Measurements from ENCODE around the gene BCAN. TPM values are rescaled to one million over a fixed set of nuclear protein-coding genes. Genes with fewer than 3 reads are reported as not detected.

Gene BCAN
- total RNA-seq, 1 experiment from 2014 or later: 1.2 TPM

GRCh38 chr1:156704166-156704711, 62.3 kb downstream of the BCAN start:
- no peak overlapping the region for H3K27ac ChIP-seq (ENCODE audit: insufficient read length, low read depth, low read length)
- H3K23me2 ChIP-seq (ENCODE audit: insufficient read length, low read depth, low read length, poor library complexity, severe bottlenecking): peaks cover 39% of the 10 kb centered on the region
- H3K4me1 Mint-ChIP-seq: peaks cover 55 to 62% of the 10 kb centered on the region in 2 experiments
- no peak overlapping the region for H4K91ac ChIP-seq (ENCODE audit: insufficient read length, low read depth, low read length)
- no peak overlapping the region for H3K56ac ChIP-seq (ENCODE audit: insufficient read length, low read depth, low read length)
- no peak overlapping the region for H2AK5ac ChIP-seq (ENCODE audit: insufficient read length, low read length)
- no peak overlapping the region for H2AFZ ChIP-seq (ENCODE audit: low read length)
- no peak overlapping the region for H3K14ac ChIP-seq (ENCODE audit: insufficient read depth, low read length)
- H4K20me1 ChIP-seq (ENCODE audit: control insufficient read depth, insufficient read depth, insufficient read length): no peaks in the 10 kb centered on the region
- peak overlapping the region; percentile 74 to 91 for H3K4me3 Mint-ChIP-seq
- no peak overlapping the region for H2BK5ac ChIP-seq (ENCODE audit: insufficient read length, low read length)
- no peak overlapping the region for H2BK120ac ChIP-seq (ENCODE audit: low read depth, low read length, poor library complexity, severe bottlenecking)
- H3K4me1 ChIP-seq (ENCODE audit: insufficient read depth, low read length): peaks cover 12% of the 10 kb centered on the region; the same call in 1 of the 2 replicates
- H3K4me2 ChIP-seq (ENCODE audit: insufficient read depth, insufficient read length, low read length): peak overlapping the region; percentile 83
- no CpG with 5 or more reads among the region's 10 CpGs for WGBS (ENCODE audit: extremely low coverage, insufficient read length, low lambda C conversion rate)
- no peak overlapping the region for H2BK20ac ChIP-seq (ENCODE audit: low read depth, low read length, poor library complexity, severe bottlenecking)
- peaks cover 3% of the 10 kb centered on the region; the same call in 1 of the 2 replicates for H3K27me3 ChIP-seq (ENCODE audit: insufficient read depth, low read length)
- H3K9me3 Mint-ChIP-seq: no peaks in the 10 kb centered on the region; a peak in 1 of 5 replicates
- H3K4ac ChIP-seq (ENCODE audit: low read depth, low read length): no peak overlapping the region
- no peaks in the 10 kb centered on the region for H3K9me3 ChIP-seq (ENCODE audit: control insufficient read depth, low read depth, low read length)
- H3T11ph ChIP-seq (ENCODE audit: low read length): no peak overlapping the region
- no peaks in the 10 kb centered on the region for H3K79me2 ChIP-seq (ENCODE audit: insufficient read depth, low read length)
- no peak for TF ChIP-seq CTCF (conservative IDR thresholded peaks at IDR 0.05)
- H3K36me3 Mint-ChIP-seq (ENCODE audit: insufficient read depth in 1 of 3, low read depth in 3 of 3): peaks cover 11 to 34% (median 24%) of the 10 kb centered on the region in 3 experiments
- no peak overlapping the region for H2BK12ac ChIP-seq (ENCODE audit: insufficient read length, low read depth, low read length)
- no peak overlapping the region for H3K18ac ChIP-seq (ENCODE audit: insufficient read length, low read depth, low read length)
- DNase-seq: no peak
- peak overlapping the region; percentile 1 for H3K9ac ChIP-seq (ENCODE audit: extremely low read depth, insufficient read length, low read length)
- no peak overlapping the region for H4K8ac ChIP-seq (replicated peaks; ENCODE audit: insufficient read length, low read depth, low read length)
- H3K79me1 ChIP-seq (ENCODE audit: insufficient read depth, low read depth, low read length, poor library complexity, severe bottlenecking): no peaks in the 10 kb centered on the region
- peaks cover 37% of the 10 kb centered on the region for H3K27me3 Mint-ChIP-seq (ENCODE audit: low read depth)
- peak overlapping the region in 1 of 3 experiments; percentile 41; a peak in 1 of 7 replicates for H3K27ac Mint-ChIP-seq
- no peak overlapping the region for H4K5ac ChIP-seq (ENCODE audit: insufficient read length, low read depth, low read length)
- no peak overlapping the region for H3K23ac ChIP-seq (ENCODE audit: insufficient read length, low read depth, low read length)
- no peak overlapping the region for H2BK15ac ChIP-seq (ENCODE audit: low read depth, low read length)
